HG03135 (cell line): ENCODE measurements around the gene ABCD1.
"Not testable (repeated sequence)": the region's sequence is repeated elsewhere in the genome, so short reads cannot be mapped to it uniquely, and the experiment has no call there.

Experiments
- ATAC-seq: cut with Tn5 transposase; IDR thresholded peaks from one replicate; pipeline ENCODE4 v1.9.1; 2021; ENCODE audit warnings: mild to moderate bottlenecking, moderate library complexity; ENCODE audit not compliant: unreplicated experiment

ABCD1 gene

GRCh38 chrX:153706799-153707198, 17.9 kb upstream of the ABCD1 start:
- no peak for ATAC-seq

DNA sequence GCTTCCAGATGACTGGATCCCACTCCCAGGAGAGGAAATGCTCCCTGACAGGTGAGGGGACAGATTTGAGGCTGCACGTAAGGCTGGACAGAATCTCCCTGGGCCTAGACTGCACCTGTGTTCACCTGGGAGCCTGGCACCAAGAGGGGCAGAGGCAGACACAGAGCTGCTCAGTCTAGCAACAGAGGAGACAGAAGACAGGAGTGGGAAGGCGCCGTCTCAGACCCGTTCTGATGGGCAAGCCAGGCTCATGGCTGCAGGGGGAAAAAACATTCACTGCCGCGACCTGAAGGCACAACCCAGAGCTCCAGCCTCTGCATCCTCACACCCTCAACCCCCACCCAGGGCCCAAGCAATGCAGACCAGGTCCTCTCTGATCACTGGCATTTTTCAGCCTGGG, 17.2 kb upstream of the ABCD1 start:
- ATAC-seq, result no peak

DNA sequence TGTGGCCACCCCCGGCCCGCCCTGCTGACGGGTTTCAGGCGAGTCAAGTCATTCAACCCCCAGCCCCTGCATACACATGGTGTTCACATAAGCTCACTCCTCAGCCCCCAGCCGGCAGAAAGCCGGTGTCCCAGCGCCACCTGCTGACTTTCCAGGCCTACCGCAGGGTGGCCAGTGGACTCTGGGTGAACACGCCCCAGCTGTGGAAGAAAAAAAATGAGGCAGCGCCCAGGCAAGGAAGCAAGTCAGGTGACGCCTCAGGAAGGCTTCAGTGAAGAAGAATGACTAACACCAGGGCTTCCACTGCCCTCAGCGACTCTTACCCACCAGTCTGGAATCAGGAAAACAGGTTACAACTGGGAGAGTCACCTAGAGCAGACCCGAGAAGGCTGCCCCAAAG, 16.2 kb upstream of the ABCD1 start:
- no peak for ATAC-seq

- ATAC-seq, result no peak
Measured at GRCh38 chrX:153709726-153710674, 14.7 kb upstream of the ABCD1 start.

DNA sequence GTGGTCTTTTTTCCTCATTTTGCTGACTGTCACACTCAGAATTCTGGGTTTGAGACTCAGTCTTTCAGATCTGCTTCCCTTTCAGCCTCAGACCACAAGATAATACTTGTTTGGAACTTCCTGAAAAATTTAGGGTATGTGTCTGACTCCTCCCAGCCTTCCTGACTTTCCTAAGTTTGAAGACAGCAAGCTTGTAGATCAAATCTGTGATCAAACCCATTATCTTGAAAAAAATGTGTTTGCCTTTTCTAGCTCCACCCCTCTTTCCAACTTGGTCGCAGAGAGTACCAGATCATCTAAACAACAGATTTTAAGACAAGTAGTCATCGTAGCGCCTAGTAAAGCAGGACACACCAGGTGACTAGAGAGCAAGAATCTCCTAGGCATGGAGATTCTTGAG, 10.4 kb upstream of the ABCD1 start:
- no peak for ATAC-seq

DNA sequence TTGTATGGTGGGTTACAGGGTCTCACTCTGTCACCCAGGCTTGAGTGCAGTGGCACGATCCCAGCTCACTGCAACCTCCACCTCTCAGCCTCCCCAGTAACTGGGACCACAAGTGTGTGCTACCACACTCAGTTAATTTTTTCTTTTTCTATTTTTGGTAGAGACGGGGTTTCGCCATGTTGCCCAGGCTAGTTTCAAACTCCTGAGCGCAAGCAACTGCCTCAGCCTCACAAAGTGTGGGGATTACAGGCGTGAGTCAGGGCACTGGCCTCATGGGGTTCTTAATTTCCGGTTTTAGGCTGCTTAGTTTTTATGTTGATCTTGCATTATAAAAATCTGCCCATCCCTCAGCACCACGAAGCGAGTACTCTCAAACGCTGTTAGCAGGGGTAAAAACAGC, 7.2 kb upstream of the ABCD1 start:
- no peak for ATAC-seq

GRCh38 chrX:153719238-153719637, 5.4 kb upstream of the ABCD1 start:
- ATAC-seq, result no peak

DNA sequence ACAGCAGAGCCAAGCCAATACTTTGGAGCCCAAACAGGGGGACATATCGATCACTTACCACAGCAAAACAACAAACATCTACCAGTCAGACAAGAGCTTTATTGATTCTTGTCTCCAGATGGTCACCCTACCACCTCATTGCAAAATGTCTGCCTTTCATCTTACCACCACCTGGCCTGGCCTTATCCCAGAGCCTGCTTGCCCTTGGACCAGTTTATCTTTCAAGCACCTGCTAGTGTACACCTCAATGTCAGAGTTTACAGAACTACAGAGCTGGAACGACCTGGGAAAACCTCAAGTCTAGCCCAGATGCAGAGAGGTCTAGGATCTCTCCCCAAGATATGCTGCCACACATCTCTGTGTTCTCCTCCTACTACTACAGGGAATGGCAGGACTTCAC, 5.0 kb upstream of the ABCD1 start:
- ATAC-seq, result no peak

DNA sequence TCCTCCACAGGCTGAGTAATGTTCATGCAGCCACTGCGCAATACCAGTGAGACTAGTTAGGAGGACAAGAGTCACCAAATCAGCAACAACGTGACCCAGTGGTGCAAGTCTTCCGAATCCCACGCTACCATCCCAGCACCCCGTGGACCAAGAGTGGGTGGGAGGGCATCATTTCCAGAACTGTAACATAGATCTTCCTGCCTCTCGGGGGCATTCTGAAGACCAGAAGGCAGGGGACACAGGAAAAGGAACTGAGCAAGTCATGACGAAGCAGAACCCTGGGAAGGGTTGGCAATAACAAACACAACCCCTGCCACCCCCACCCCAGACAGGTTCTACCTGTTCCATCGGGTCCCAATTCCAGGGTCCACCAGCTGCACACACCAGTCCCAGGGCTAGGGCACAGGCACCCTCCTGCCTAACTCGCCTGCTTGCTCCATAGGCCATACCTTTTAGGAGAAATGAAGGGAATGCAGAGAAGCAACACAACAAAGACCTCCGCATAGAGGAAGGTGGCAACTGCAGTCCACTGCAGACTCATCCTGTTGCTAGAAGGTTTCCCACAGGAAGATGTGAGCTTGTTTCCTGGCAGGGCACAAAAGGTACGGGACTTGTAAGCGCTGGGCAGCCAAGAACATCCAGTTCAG, 1.8 kb upstream of the ABCD1 start:
- ATAC-seq, result no peak

- peak; percentile 20 for ATAC-seq
Measured at GRCh38 chrX:153723351-153724251, 1.1 kb upstream of the ABCD1 start.

DNA sequence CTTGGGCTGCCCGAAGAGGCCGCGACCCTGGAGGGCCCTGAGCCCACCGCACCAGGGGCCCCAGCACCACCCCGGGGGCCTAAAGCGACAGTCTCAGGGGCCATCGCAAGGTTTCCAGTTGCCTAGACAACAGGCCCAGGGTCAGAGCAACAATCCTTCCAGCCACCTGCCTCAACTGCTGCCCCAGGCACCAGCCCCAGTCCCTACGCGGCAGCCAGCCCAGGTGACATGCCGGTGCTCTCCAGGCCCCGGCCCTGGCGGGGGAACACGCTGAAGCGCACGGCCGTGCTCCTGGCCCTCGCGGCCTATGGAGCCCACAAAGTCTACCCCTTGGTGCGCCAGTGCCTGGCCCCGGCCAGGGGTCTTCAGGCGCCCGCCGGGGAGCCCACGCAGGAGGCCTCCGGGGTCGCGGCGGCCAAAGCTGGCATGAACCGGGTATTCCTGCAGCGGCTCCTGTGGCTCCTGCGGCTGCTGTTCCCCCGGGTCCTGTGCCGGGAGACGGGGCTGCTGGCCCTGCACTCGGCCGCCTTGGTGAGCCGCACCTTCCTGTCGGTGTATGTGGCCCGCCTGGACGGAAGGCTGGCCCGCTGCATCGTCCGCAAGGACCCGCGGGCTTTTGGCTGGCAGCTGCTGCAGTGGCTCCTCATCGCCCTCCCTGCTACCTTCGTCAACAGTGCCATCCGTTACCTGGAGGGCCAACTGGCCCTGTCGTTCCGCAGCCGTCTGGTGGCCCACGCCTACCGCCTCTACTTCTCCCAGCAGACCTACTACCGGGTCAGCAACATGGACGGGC, 579 bp downstream of the ABCD1 start:
- ATAC-seq, result peak; percentile 2

GRCh38 chrX:153725832-153726285, 1.2 kb downstream of the ABCD1 start:
- ATAC-seq, result no peak

- ATAC-seq, result peak; percentile 46
Measured at GRCh38 chrX:153726286-153727122, 1.8 kb downstream of the ABCD1 start.

DNA sequence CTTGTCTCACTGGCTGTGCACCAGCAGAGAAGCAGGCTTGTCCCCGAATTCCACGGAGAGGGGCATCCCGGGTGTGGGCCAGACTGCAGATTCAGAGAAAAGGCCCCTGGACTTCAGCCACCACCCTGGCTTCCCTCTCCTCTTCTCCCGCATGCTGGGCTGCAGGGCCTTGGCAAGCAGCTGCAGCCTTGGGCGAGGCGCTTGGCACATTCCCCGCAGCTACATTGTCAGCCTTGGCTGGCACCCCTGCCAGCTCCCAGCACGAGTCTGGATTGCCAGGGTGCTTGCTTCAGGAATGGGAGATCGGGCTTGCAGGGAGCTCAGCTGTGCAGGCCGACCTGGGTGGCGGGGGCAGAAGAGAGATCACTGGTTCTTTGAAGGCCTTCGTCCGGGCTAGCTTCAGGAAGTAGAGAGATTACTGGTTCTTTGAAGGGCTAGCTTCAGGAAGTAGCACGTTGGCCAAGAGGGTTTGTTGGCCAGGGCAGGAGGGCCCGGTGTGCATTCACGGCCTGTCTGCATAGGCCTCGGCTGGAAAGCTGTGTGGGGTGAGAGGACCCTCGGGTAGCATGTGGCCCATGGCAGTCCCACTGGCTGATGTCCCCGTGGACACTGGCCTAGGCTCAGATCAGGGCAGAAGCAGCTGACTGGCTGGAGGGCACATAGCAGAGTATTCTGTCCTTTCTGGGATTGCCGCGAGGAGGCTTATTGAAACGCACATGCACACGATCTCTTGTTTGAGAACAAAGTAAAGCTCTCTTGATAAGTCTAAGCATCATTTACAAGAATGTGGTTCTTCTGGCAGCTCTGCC, 2.7 kb downstream of the ABCD1 start:
- ATAC-seq, result no peak

GRCh38 chrX:153728095-153728494, 3.4 kb downstream of the ABCD1 start:
- no peak for ATAC-seq

DNA sequence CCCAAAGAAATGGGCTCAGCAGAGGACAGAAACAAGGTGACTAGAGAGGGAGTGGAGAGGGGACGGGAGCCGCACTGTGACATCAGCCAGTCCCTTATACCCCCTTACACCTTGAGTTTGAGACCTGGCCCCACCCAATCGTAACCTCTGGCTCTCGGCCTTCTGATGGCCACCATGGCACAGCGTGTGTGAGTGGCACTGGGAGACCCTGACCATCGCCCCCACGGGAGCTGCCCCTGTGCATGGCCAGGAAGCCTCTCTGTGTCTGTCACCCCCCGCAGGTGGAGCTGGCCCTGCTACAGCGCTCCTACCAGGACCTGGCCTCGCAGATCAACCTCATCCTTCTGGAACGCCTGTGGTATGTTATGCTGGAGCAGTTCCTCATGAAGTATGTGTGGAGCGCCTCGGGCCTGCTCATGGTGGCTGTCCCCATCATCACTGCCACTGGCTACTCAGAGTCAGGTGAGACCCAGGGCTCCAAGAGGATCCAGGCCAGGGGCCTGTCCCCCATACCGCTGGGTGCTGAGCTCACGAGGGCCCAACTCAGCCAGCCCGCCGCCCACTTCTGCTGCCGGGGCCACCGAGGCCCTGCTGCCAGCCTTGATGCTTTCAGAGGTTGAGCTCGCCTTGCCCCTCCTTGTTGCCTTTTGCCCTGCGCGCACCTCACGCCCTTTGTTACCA, 4.4 kb downstream of the ABCD1 start:
- no peak for ATAC-seq

DNA sequence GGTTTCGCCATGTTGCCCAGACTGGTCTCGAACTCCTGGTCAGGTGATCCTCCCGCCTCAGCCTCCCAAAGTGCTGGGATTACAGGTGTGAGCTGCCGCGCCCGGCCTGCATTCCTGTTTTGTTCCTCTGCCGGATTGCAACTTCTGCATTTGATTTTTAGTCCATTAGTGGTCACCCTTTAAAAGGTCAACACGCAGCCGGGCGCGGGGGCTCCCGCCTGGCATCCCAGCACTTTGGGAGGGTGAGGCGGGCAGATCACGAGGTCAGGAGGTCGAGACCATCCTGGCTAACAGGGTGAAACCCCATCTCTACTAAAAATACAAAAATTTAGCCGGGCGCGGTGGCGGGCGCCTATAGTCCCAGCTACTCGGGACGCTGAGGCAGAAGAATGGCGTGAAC, 5.5 kb downstream of the ABCD1 start:
- ATAC-seq, result not testable (repeated sequence)
